Putamen (tissue), 1 donor: ENCODE results near the gene C1QB.

Source experiments
- DNase-seq: peaks from one replicate; pipeline ENCODE4 v3.0.0-alpha.2; 2016; ENCODE audit warnings: low spot score

C1QB gene, protein sequence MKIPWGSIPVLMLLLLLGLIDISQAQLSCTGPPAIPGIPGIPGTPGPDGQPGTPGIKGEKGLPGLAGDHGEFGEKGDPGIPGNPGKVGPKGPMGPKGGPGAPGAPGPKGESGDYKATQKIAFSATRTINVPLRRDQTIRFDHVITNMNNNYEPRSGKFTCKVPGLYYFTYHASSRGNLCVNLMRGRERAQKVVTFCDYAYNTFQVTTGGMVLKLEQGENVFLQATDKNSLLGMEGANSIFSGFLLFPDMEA

DNA sequence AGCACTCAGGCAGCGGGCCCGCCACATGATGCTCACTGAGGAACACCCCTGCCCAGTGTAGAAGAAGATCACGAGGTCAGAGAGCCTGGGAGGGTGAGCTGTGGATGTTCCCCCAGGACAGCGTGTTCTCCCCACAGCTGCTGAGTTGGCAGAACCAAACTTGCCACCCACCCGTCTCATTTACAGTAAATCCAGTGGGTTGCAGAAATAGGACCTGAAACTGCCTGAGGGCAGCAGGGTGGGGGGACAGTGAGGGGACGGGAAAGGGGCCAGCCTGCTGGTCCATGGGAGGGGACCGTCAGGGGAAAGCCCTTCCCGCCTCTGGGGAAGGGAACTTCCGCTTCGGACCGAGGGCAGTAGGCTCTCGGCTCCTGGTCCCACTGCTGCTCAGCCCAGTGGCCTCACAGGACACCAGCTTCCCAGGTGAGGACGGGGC, at the start of gene C1QB:
Gene C1QB, plus strand, starts transcription at position 356 of the 436 bp plus-strand sequence. CDS start 6,227 bp downstream, outside the sequence.
- DNase-seq = peak; percentile 43

DNA sequence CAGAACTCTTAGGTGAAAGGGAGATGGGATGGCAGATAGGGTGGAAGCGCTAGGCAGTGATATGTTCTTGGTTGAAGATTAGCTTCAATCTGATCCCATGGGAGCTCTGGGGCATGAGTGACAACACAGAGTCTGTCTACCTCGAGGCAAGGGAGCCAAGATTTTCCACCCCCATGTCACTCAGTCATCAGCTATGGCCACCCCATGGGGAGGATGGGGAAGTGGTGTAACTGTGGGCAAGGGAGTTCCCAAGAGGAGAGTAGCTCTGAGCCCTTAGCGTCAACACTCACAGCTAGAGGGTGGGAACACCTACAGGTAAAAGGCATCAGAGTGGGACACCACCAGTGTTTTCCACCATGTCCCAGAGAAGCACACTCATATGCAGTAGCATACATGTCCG, 46.9 kb upstream of the C1QB start:
- no peak for DNase-seq

DNA sequence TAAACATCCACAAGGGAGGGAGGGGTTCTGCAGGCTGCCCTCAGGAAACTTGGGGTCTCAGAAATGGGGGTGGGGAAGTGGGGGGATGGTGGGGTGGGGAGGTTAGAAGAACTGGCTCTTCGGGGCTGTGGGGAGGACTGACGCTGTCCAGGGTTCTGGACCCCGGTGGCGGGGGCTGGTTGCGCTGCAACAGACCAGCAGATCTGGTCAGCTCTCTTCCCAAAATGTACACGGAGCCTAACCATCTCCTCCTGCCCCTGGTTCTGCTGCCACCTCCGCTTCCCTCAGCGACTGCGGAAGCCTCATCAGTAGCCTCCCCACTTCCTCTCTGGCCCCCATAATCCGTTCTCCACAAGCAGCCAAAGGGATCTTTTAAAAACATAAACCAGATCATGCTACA, 45.9 kb upstream of the C1QB start:
- no peak for DNase-seq

DNA sequence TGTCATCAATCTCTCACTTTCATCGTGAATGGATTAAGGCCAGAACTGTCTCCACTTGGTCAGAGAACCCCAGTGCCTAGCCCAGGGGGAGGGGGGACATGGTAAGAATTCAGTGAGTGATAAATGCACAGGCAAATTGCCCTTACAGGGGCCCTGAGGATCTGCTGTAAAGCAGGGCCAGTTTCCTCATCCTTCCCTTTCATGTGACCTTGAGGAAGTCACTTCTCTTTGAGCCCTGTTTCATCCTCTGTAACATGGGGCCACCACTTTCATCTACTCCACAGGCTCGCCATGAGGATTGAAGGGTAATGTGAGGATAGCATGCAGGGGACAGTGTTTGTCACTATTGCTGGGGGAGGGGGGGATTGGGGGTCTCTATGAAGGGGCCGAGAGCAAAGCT, 44.7 kb upstream of the C1QB start:
- DNase-seq = no peak

DNA sequence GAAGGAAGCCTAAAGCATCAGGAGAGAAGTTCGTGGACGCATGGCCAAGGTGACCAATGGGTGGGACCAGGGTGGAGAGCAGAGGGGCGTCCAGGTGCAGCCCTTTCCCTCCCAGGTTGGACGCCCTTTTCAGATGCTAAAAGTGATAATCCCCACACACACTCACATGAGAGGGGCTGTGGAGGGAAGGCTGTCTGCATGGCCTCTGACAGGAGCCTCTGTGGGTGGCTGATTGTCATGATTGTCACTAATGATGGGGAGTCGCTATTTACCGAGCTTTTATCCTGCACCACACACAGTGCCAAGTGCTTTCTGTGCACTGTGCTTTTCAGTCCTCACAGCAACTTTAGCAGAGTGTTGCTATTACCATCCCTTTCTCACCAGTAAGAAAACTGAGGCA, 43.7 kb upstream of the C1QB start:
- no peak for DNase-seq

DNA sequence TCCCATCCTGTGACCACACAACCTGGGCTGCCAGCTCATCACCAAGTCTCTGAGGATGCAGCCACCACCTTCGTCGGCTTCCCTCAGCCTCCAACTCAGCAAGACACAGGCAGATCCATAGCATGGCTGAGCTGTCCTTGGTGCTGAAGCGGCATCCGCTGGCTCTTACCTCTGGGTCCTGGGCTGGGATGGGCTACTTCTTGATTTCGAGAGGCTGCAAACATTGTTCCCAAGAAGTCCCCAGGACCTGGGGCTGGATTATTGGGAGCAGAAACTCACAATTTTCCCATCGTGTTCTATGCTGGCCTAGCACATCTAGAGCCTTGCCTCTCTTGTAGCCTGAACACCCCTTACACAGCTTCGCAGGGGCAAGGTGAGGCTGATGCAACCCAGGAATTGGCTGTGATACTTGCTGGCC, 41.5 kb upstream of the C1QB start:
- no peak for DNase-seq

DNA sequence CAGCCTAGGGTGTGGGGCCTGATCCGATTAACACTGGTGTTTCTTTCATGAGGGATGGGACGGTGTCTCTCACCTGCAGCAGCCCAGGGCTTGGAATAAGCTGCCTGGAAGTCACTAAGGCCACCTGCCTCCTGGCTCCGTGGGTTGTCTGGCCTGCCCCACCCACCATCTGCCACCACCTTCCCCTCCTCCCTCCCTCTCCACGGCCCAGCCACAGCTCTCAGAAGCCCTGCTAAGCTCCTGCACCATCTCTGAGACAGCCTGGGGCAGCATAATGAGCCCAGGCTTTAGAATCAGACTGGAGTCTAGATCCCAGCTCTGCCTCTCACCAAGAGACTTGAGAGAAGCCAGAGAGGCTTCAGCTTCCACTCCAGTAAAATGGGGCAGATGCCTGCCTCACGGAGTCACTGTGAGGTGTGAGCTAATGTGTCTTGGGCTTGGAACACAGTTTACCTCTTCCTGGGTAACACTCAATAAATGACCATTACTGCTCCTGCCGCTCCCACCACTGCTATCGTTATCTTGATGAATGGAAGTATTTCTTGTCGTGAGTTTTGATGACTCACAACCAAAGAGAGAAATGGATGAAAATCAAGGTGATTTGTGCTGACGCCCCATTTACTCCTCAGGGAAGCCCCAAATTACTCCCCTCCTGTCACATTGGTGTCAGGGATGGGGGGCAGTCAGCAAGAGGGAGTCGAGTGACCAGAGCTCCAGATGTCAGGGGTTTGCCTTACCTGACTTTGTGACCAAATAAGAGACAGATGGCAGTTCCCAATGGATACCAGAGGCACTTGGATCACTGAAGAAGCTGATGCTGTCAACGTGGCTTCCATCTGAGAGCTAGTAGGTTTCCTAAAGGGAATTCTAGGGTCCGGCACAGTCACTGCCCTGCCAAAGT, 40.1 kb upstream of the C1QB start:
- no peak for DNase-seq

DNA sequence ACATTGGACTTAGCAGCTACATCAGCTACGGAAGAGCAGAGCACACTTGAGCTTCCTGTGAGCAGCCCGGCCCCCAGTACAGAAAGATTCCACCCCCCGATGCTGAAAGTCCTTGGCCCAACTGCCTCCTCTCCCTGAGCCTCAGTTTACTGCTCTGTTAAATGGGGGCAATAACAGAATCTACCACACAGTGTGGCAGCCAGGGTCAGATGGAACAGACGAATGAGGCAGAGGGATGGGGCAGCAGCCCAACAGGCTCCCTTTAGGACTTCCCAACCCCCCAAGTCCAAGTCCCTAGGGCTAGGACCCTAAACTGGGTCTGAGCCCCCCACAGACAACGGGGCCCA, 39.5 kb upstream of the C1QB start:
- DNase-seq = no peak

DNA sequence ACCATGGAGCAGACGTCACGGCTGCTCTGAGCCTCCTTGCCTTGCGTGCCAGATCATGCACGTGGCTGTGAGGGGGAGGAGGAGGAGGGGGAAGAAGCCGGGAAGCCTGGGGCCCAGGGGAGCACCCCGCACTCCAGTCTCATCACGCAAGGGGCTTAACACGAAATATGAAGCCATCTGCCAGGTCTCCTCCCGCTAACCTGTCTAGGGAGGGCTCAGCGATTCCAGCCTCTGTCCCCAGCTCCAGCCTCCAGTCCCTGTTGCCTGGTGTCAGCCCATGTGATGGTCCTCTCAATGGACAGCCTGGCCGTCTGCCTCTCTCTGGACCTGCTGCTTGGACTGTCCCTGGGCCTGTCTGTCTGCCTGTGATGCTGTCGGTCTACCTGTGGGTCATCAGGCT, 39.1 kb upstream of the C1QB start:
- no peak for DNase-seq

DNA sequence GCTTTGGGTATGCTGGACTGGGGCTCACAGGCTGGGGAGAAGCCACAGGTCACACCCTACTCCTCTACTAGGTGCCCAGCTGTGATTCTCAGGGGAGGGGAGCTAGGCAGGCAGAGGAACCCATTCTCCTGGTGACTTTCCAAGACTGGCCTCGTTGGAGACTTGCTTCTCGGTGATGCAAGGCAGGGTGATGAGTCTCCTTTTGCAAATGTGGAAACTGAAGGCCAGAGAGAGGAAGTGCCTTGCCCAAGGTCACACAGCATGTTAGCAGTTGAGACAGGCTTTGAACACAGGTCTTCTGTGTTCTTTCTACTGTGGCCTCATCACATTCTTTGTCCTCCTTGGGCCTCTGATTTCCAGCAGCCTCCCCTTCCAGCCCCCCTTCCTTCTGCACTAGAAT, 37.1 kb upstream of the C1QB start:
- no peak for DNase-seq

DNA sequence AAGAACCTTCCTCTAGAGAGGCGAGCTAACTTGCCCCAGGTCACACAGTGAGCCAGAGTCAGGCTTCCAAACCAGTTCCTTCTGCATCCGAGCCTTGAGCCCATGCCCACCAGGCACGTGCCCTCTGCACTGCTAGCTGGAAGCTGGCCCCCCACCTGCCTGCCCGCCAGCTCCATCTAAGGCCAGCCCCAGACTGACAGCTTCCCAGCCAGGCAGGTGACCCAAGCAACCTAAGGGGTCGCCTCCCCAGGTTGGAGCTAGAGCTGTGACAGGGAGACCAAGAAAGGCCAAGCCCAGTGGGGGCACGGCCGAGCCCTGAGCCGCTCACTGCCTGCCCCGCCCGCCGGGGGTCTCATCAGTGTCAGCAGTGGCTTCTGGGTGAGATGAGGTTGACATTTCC, 36.5 kb upstream of the C1QB start:
- no peak for DNase-seq

DNA sequence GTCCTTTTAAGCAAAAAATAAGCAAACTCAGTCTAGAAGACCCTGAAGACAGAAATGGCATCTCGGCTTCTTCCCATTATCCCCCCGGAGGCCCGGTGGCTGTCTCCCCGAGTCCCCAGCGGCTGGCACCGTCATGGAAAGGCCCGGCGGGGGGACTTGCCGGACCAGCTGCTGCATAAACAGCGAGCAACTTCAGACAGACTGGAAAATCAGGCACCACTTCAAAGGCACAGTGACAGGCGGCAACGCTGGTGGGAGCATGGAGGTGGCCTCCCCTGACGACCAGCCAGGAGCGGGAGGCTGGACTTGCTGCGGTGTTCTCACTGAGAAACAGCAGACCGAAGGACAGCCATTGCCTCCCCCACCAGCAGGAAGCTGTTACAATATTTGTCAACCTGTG, 35.0 kb upstream of the C1QB start:
- no peak for DNase-seq

DNA sequence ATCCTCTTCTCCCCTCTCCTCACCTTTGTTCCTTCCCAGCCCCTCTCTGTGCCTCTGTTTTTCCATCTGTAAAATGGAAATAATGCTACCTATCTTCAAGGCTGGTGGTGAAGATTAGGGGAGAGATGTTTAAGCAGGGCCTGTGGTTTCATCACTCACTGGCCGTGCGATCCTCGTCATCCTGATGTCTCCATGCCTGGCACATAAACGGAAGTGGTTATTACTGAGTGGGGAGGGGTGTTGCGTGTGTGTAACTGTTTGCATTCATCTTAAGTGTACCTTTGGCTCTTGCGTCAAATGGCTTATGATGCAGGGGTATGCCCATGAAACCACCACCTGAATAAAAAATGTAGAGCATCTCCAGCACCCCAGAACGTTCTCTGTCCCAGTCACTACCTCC, 33.8 kb upstream of the C1QB start:
- DNase-seq = no peak

DNA sequence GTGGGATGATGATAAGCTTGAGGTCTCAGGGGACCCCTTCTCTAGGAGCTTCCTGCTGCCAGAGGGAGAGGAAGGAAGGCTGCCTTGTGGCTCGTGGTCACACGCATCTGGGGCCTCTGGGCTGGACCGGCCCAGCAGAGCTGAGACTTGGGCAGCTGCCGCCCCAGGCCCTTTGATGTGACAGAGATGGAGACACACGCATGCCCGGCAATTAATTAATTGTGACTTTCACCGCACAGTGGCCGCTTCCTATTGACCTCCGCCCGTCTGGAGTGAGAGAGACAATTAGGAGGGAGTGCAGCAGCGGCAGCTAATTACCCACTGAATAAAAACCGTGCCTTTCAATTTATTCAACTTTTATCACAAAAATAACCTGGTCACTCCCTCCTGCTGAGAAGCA, 33.2 kb upstream of the C1QB start:
- DNase-seq = no peak

DNA sequence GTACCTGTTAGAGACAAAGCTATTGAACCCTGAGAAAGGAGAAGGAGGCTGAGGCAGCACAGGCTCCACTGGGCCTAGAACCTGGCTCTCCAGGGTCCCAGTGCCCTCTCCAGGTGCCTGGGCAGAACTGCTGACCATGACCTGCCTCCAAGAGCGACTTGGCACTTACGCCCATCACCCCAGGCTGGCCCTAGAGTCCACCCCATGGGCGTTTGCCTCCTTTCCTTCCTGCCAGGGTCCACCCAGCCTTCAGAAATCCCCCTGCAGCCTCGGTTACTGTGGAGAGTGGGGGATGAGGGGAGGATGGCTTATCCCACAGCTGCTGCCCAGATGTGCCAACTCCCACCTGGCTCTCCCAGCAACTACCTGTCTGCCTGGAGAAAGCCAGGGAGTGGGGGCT, 31.3 kb upstream of the C1QB start:
- no peak for DNase-seq

DNA sequence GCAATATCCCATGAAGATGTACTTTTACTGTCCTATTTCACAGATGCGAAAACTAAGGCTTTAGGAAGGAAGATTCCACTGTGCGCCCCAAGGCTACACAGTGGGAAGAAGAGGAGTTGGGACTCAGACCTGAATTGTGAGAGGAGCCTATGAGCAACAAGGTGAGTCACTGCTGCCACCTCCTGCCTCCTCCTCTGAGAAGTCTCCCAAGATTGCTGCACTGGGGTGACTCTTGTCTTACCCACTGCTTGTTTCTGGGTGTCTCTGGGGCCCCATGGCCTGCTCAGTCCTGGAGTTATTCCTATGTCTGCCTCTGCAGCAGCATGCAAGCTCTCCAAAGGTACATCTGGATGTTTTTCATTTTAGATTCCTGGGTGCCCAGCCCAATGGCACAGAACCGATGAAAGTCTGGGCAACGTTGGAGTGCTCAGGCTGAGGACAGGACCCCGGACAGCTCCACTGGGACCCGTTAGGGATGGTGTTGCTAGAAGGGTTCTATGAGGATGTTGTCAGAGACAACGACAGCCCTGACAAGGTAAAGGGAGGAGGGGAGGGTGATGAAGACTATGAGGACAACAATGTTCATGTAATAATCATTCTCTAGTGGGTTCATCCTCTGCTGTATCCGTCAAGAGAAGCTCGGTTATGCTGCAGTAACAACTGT, 27.6 kb upstream of the C1QB start:
- DNase-seq = no peak

DNA sequence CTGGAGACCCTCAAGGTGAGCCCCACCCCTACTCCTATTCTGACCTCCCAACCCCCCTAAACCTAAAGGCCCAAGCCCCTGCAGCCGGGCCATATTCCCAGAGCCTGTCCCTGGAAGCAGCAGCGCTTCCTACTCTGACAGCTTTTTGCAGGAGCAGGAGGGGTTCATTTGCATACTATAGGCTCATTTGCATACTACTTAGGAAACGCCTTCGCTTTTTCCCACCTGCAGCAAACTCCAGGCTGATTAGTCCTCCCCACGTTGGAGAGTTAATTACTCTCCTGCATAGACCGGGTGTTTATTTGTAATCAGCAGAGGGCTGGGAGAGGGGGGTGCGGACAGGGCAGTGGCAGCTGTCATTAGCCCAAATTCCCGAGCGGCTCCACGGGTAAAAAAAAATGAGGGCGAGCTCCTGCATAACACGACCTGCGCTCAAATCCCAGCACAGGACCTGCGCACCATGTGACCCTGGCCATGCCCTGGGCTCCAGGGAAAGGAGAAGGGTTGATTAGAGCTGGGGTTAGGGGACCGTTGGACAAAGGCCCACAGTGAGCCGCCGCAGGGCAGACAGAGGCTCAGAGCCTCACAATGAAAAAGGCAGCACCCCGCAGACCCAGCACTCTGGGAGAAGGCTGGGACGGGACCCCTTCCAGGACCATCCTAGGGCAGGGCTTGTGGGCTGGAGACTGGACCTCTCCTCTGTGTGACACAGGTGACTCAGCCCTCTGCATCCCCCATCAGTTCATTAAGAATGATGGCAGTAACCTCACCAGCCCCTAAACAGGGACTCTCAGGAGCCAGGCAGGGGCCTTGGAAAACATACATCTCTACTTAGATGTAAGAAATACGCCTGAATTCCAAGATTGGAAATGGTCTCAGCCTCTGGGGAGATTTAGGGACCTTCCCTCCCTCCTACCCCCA, 26.5 kb upstream of the C1QB start:
- DNase-seq = no peak

DNA sequence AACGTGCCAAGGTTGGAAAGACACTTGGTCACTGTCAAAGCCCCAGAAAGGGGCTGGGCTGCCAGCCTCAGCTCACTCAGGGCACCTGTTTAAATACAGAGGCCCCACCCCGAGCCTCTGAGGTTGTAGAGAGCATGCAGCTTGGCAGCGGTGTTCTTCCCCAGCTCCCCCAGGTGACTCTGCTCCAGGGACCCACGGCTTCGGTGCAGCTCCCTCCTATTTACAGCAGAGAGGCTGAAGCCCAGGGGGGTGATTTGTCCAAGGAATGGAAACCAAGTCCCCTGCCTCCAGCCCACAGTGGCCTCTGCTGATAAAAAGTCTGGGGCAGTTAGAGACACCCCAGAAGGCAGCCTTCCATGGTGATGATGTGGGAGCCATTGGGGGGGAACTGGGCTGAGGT, 25.7 kb upstream of the C1QB start:
- no peak for DNase-seq

DNA sequence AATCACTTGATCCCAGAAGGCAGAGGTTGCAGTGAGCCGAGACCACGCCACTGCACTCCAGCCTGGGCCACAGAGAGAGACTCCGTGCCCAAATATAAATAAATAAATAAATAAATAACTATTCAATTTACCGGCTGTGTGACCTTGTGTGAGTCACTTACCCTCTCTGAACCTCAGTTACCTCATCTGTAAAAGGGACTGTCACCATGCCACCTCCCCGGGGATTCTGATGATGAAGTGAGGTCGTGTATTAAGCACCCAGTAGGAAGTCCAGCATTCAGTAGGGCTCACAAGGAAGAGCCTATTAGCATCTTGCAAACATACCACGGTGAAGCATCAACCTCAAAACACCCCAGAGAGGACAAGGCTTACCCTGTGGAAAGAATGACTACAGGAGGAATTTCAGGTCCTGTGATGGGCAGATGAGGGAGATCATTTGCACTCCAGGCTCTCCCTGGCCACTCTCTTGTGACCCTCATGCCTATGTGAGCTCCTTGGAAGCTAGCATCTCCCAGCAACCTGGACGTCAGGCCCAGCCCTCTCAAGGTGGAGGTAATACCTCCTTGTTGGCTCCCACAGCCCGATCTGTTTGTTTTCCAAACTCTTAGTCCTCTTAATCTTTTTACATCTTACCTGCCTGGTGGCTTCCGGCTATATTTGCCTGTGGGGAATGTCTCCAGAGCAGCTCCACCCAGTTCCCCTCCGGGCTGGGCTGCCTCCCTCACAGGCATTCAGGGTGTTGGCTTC, 24.2 kb upstream of the C1QB start:
- no peak for DNase-seq

DNA sequence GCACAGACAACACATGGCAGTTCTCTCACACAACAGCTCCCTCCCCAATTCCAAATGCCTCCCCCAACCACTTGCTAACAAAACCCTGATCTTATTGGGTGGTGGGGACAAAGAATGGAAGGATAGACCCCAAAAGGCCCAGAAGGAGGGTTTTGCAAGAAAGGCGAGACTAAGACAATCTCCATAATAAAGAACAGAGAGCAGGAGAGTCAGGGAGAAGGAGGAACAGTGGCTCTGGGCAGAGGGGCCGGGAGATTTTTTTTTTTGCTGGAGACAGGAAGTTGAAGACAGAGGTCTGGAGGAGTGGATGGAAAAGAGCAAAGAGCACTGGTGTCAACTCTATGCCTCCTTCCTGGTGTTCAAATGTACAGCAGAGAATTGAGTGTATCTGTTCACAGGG, 23.1 kb upstream of the C1QB start:
- DNase-seq = no peak
